Osteocyte (in vitro differentiated cells): ENCODE data around the gene OR1J1. TPM values are rescaled to one million over a fixed set of nuclear protein-coding genes. Genes with fewer than 3 reads are reported as not detected.

ENCODE experiments used
- DNase-seq: peaks from one replicate; pipeline ENCODE4 v3.0.0; 2021; ENCODE audit warnings: mixed read lengths; ENCODE audit not compliant: unreplicated experiment; ENCODE audit errors: extremely low spot score
- H3K27ac Mint-ChIP-seq: one replicate; pipeline ENCODE4 v1.8.0; 2021; ENCODE audit warnings: mild to moderate bottlenecking, mixed read lengths; ENCODE audit not compliant: unreplicated experiment
- H3K27me3 Mint-ChIP-seq: one replicate; pipeline ENCODE4 v1.8.0; 2021; ENCODE audit warnings: mixed read lengths; ENCODE audit not compliant: unreplicated experiment
- H3K36me3 Mint-ChIP-seq: one replicate; pipeline ENCODE4 v1.8.0; 2021; ENCODE audit warnings: mixed read lengths; ENCODE audit not compliant: unreplicated experiment
- H3K4me1 Mint-ChIP-seq: one replicate; pipeline ENCODE4 v1.8.0; 2021; ENCODE audit warnings: mixed read lengths; ENCODE audit not compliant: unreplicated experiment
- H3K4me3 Mint-ChIP-seq: one replicate; pipeline ENCODE4 v1.8.0; 2021; ENCODE audit warnings: mild to moderate bottlenecking, moderate library complexity, mixed read lengths; ENCODE audit not compliant: unreplicated experiment
- H3K9me3 Mint-ChIP-seq: one replicate; pipeline ENCODE4 v1.8.0; 2021; ENCODE audit warnings: mixed read lengths; ENCODE audit not compliant: unreplicated experiment
- CTCF ChIP-seq: fragments of 200-600 bp; sonication (generic); IDR thresholded peaks from 2 replicates; pipeline ENCODE4 v1.5.0; 2021; ENCODE audit warnings: antibody characterized with exemption, mild to moderate bottlenecking, moderate library complexity
- total RNA-seq: library from RNA; stranded (reverse); gene quantifications from 2 replicates; pipeline ENCODE4 v1.2.1, GENCODE V29; 2021

OR1J1 gene
- total RNA-seq, 1 donor from 2014 or later: not detected

GRCh38 chr9:122477346-122477745, 380 bp downstream of the OR1J1 start:
- Mint-ChIP-seq H3K27ac (no peak overlapping the region), H3K4me3 (no peak overlapping the region), H3K4me1 (no peaks in the 10 kb centered on the region), H3K9me3 (no peaks in the 10 kb centered on the region), H3K36me3 (no peaks in the 10 kb centered on the region), H3K27me3 (peaks cover 78% of the 10 kb centered on the region)
- no peak for TF ChIP-seq CTCF
- no peak for DNase-seq

- no peaks in the 10 kb centered on the region for H3K4me1 Mint-ChIP-seq
- no peaks in the 10 kb centered on the region for H3K36me3 Mint-ChIP-seq
- H3K27me3 Mint-ChIP-seq: peaks cover 75% of the 10 kb centered on the region
- no peaks in the 10 kb centered on the region for H3K9me3 Mint-ChIP-seq
- TF ChIP-seq CTCF: no peak
- no peak overlapping the region for H3K4me3 Mint-ChIP-seq
- no peak for DNase-seq
- H3K27ac Mint-ChIP-seq: no peak overlapping the region
Observed at GRCh38 chr9:122475717-122476116, 2.0 kb downstream of the OR1J1 start.

- Mint-ChIP-seq H3K36me3 (no peaks in the 10 kb centered on the region), H3K4me1 (no peaks in the 10 kb centered on the region), H3K27ac (no peak overlapping the region), H3K27me3 (peaks cover 73% of the 10 kb centered on the region), H3K9me3 (no peaks in the 10 kb centered on the region), H3K4me3 (no peak overlapping the region)
- DNase-seq: no peak
- TF ChIP-seq CTCF: no peak
Observed at GRCh38 chr9:122474561-122474960, 3.2 kb downstream of the OR1J1 start.

GRCh38 chr9:122468735-122469134, 9.0 kb downstream of the OR1J1 start:
- no peak for DNase-seq
- Mint-ChIP-seq H3K4me1 (peaks cover 19% of the 10 kb centered on the region), H3K27me3 (peaks cover 64% of the 10 kb centered on the region), H3K27ac (no peak overlapping the region), H3K4me3 (no peak overlapping the region), H3K9me3 (no peaks in the 10 kb centered on the region), H3K36me3 (no peaks in the 10 kb centered on the region)
- TF ChIP-seq CTCF: no peak

GRCh38 chr9:122466456-122466855, 11.3 kb downstream of the OR1J1 start:
- Mint-ChIP-seq H3K9me3 (no peaks in the 10 kb centered on the region), H3K4me3 (no peak overlapping the region), H3K4me1 (peaks cover 20% of the 10 kb centered on the region), H3K36me3 (no peaks in the 10 kb centered on the region), H3K27ac (no peak overlapping the region), H3K27me3 (peaks cover 71% of the 10 kb centered on the region)
- TF ChIP-seq CTCF: no peak
- no peak for DNase-seq
